Measurements from ENCODE around the gene C1QA. TPM values are rescaled to one million over a fixed set of nuclear protein-coding genes. Genes with fewer than 3 reads are reported as not detected.

Gene C1QA
- polyA plus RNA-seq, 1 of the 3 experiments (the other 2 are of a cell fraction) = not detected

GRCh38 chr1:22651941-22652856 lies 15.8 kb downstream of the C1QA start:
- Histone ChIP-seq H3K27ac (ENCODE audit: low read depth in 2 of 2, low read length in 1 of 2) (no peak overlapping the region), H3K9ac (no peak overlapping the region), H3K4me3 (ENCODE audit: low read depth in 2 of 2, low read length in 1 of 2) (no peak overlapping the region), H3K4me1 (ENCODE audit: control insufficient read depth in 1 of 2, insufficient read depth in 2 of 2, low read depth in 1 of 2, low read length in 1 of 2) (peaks cover 0 to 10% of the 10 kb centered on the region in 2 experiments; a peak in 1 of 4 replicates), H3K9me2 (no peaks in the 10 kb centered on the region), H3K79me2 (ENCODE audit: insufficient read depth) (no peaks in the 10 kb centered on the region), H3K4me2 (no peak overlapping the region), H3K27me3 (ENCODE audit: insufficient read depth) (peaks cover 21% of the 10 kb centered on the region), H3F3A (replicated peaks; ENCODE audit: insufficient read depth) (no peaks in the 10 kb centered on the region), H4K20me1 (ENCODE audit: insufficient read depth) (no peaks in the 10 kb centered on the region), H2AFZ (ENCODE audit: low read depth) (no peak overlapping the region), H3K36me3 (replicated peaks in 1 of 2; ENCODE audit: control insufficient read depth in 1 of 2, insufficient read depth in 2 of 2, low read length in 1 of 2) (no peaks in the 10 kb centered on the region), H3K9me3 (no peaks in the 10 kb centered on the region)
- TF ChIP-seq JUND (IDR thresholded peaks at IDR 0.05) = no peak
- no peak for TF ChIP-seq TCF12 (IDR thresholded peaks at IDR 0.05)
- TF ChIP-seq RFX5 (IDR thresholded peaks at IDR 0.05; ENCODE audit: low read length) = no peak
- TF ChIP-seq TEAD4 (IDR thresholded peaks at IDR 0.05; ENCODE audit: borderline replicate concordance, insufficient read depth) = no peak
- no peak for TF ChIP-seq MXI1 (IDR thresholded peaks at IDR 0.05; ENCODE audit: low read depth, low read length)
- no peak for TF ChIP-seq RCOR1 (IDR thresholded peaks at IDR 0.05; ENCODE audit: low read length)
- no peak for TF ChIP-seq USF2 (IDR thresholded peaks at IDR 0.05; ENCODE audit: borderline replicate concordance, low read depth, low read length)
- TF ChIP-seq FOSL2 (IDR thresholded peaks at IDR 0.05; ENCODE audit: borderline replicate concordance, low read depth) = no peak
- no peak for DNase-seq
- POLR2A ChIA-PET = no interaction called here
- 46% methylated on average over 13 of the region's 15 CpGs for WGBS (ENCODE audit: low lambda C conversion rate)
- CTCF ChIA-PET = interaction anchor here (0.9 to 4.1 kb wide), 6 partner anchors 10 to 278 kb away, joined by 3 to 22 read pairs (median 4); partner anchors contain the start of gene C1QC

- H4K20me1 ChIP-seq (ENCODE audit: insufficient read depth) = no peaks in the 10 kb centered on the region
- no peaks in the 10 kb centered on the region for H3K79me2 ChIP-seq (ENCODE audit: insufficient read depth)
- H3K4me3 ChIP-seq (ENCODE audit: low read depth in 2 of 2, low read length in 1 of 2) = no peak within 1 kb of the TSS
- H3K4me1 ChIP-seq (ENCODE audit: control insufficient read depth in 1 of 2, insufficient read depth in 2 of 2, low read depth in 1 of 2, low read length in 1 of 2) = peaks cover 0 to 10% of the 10 kb centered on the region in 2 experiments; a peak in 1 of 4 replicates
- WGBS (ENCODE audit: low lambda C conversion rate) = 73% methylated on average over 11 of the region's 13 CpGs
- ChIA-PET POLR2A (no interaction called here), CTCF (interaction anchor here (0.6 to 4.1 kb wide), 5 partner anchors 9 to 273 kb away, joined by 4 to 19 read pairs (median 5); partner anchors contain the start of gene C1QC)
- no peaks in the 10 kb centered on the region for H3F3A ChIP-seq (replicated peaks; ENCODE audit: insufficient read depth)
- H2AFZ ChIP-seq (ENCODE audit: low read depth) = no peak within 1 kb of the TSS
- TF ChIP-seq USF2 (IDR thresholded peaks at IDR 0.05; ENCODE audit: borderline replicate concordance, low read depth, low read length) = no peak
- TF ChIP-seq RXRA (IDR thresholded peaks at IDR 0.05; ENCODE audit: borderline replicate concordance, low read depth) = no peak
- TF ChIP-seq YY1 (IDR thresholded peaks at IDR 0.05; ENCODE audit: low read depth) = no peak
- TF ChIP-seq GABPA (IDR thresholded peaks at IDR 0.05; ENCODE audit: low read depth) = no peak
- no peak for TF ChIP-seq RAD21 (IDR thresholded peaks at IDR 0.05; ENCODE audit: low read length)
- TF ChIP-seq TAF1 (IDR thresholded peaks at IDR 0.05; ENCODE audit: borderline replicate concordance, low read depth, low read length) = no peak
- no peak for TF ChIP-seq EZH2phosphoT487 (IDR thresholded peaks at IDR 0.05; ENCODE audit: borderline replicate concordance, low read depth)
- TF ChIP-seq SIN3A (IDR thresholded peaks at IDR 0.05; ENCODE audit: borderline replicate concordance, low read depth, low read length) = no peak
- no peak for TF ChIP-seq ZBTB33 (IDR thresholded peaks at IDR 0.05; ENCODE audit: borderline replicate concordance, low read depth)
- TF ChIP-seq CTCF (IDR thresholded peaks at IDR 0.05) = no peak
- no peak for TF ChIP-seq GATA2 (CRISPR knock-in tag; IDR thresholded peaks at IDR 0.05)
- no peak for TF ChIP-seq FOXJ3 (CRISPR knock-in tag; IDR thresholded peaks at IDR 0.05)
- no peak for TF ChIP-seq TCF12 (IDR thresholded peaks at IDR 0.05)
- no peak for TF ChIP-seq RFX5 (IDR thresholded peaks at IDR 0.05; ENCODE audit: low read length)
- no peak for TF ChIP-seq ELF1 (IDR thresholded peaks at IDR 0.05)
- TF ChIP-seq JUND (IDR thresholded peaks at IDR 0.05) = no peak
- TF ChIP-seq MXI1 (IDR thresholded peaks at IDR 0.05; ENCODE audit: low read depth, low read length) = no peak
- no peak for TF ChIP-seq NFIC (IDR thresholded peaks at IDR 0.05; ENCODE audit: borderline replicate concordance)
- H3K36me3 ChIP-seq (replicated peaks in 1 of 2; ENCODE audit: control insufficient read depth in 1 of 2, insufficient read depth in 2 of 2, low read length in 1 of 2) = no peaks in the 10 kb centered on the region
- no peak within 1 kb of the TSS for H3K27ac ChIP-seq (ENCODE audit: low read depth in 2 of 2, low read length in 1 of 2)
- DNase-seq = no peak
- no peaks in the 10 kb centered on the region for H3K9me3 ChIP-seq
- H3K9me2 ChIP-seq = no peaks in the 10 kb centered on the region
- no peak within 1 kb of the TSS for H3K9ac ChIP-seq
- no peak within 1 kb of the TSS for H3K4me2 ChIP-seq
- H3K27me3 ChIP-seq (ENCODE audit: insufficient read depth) = peaks cover 21% of the 10 kb centered on the region
Observed at GRCh38 chr1:22652881-22653316, 16.5 kb downstream of the C1QA start, which contains the start of gene C1QB. Gene C1QB, plus strand, starts transcription at chr1:22653236. Its CDS starts 6,227 bp downstream, at chr1:22659463.
